ENCODE data around the gene ABTB2. TPM values are rescaled to one million over a fixed set of nuclear protein-coding genes. Genes with fewer than 3 reads are reported as not detected.

ABTB2 gene
- total RNA-seq, 1 experiment from 2014 or later, result 46.3 TPM

DNA sequence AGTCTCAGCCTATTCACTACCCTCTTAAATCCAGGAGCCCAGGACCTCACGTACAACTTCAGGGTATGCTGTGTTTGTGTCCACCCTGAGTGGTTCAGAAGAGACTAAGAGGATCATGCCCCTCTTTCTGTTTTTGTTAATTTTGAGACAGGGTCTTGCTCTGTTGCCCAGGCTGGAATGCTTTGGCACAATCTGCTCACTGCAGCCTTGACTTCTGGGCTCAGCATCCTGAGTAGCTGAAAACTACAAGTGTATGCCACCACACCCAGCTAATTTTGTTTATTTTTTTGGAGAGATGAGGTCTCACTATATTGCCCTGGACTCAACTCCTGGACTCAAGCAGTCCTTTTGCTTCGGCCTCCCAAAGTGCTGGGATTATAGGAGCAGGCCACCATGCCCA, 133.9 kb downstream of the ABTB2 start:
- BruUV-seq (replicated peaks), result no TSS peak
- no peaks in the 10 kb centered on the region for H3K36me3 ChIP-seq (ENCODE audit: insufficient read depth, low read length, poor library complexity, severe bottlenecking)
- H3K27ac ChIP-seq (ENCODE audit: low read depth, low read length, poor library complexity, severe bottlenecking), result no peak overlapping the region
- H3K4me3 ChIP-seq (ENCODE audit: low read depth, low read length, poor library complexity, severe bottlenecking), result no peak overlapping the region
- intact Hi-C loops (cut with micrococcal nuclease; ENCODE audit: unreplicated experiment), result no loop called here
- POLR2A ChIA-PET (ENCODE audit: low non-redundant PET), result interaction anchor here (0.7 kb wide), 1 partner anchor 38 kb away, joined by 3 read pairs; no protein-coding TSS in a partner anchor
- no peaks in the 10 kb centered on the region for H3K9me3 ChIP-seq (ENCODE audit: low read depth, low read length, poor library complexity, severe bottlenecking)
- H3K4me1 ChIP-seq (ENCODE audit: insufficient read depth, low read length, poor library complexity, severe bottlenecking), result peaks cover 14% of the 10 kb centered on the region
- H3K27me3 ChIP-seq (replicated peaks; ENCODE audit: insufficient read depth, low read depth, low read length, poor library complexity), result no peaks in the 10 kb centered on the region
- TF ChIP-seq, protein P1, sequence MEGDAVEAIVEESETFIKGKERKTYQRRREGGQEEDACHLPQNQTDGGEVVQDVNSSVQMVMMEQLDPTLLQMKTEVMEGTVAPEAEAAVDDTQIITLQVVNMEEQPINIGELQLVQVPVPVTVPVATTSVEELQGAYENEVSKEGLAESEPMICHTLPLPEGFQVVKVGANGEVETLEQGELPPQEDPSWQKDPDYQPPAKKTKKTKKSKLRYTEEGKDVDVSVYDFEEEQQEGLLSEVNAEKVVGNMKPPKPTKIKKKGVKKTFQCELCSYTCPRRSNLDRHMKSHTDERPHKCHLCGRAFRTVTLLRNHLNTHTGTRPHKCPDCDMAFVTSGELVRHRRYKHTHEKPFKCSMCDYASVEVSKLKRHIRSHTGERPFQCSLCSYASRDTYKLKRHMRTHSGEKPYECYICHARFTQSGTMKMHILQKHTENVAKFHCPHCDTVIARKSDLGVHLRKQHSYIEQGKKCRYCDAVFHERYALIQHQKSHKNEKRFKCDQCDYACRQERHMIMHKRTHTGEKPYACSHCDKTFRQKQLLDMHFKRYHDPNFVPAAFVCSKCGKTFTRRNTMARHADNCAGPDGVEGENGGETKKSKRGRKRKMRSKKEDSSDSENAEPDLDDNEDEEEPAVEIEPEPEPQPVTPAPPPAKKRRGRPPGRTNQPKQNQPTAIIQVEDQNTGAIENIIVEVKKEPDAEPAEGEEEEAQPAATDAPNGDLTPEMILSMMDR (conservative IDR thresholded peaks at IDR 0.05; ENCODE audit: low read depth, low read length), result no peak
- no peak for TF ChIP-seq EZH2 (IDR thresholded peaks at IDR 0.05; ENCODE audit: borderline replicate concordance, low read depth, low read length, poor library complexity, severe bottlenecking)
- DNase-seq (ENCODE audit: low spot score), result no peak
- CTCF ChIA-PET, result no interaction called here

DNA sequence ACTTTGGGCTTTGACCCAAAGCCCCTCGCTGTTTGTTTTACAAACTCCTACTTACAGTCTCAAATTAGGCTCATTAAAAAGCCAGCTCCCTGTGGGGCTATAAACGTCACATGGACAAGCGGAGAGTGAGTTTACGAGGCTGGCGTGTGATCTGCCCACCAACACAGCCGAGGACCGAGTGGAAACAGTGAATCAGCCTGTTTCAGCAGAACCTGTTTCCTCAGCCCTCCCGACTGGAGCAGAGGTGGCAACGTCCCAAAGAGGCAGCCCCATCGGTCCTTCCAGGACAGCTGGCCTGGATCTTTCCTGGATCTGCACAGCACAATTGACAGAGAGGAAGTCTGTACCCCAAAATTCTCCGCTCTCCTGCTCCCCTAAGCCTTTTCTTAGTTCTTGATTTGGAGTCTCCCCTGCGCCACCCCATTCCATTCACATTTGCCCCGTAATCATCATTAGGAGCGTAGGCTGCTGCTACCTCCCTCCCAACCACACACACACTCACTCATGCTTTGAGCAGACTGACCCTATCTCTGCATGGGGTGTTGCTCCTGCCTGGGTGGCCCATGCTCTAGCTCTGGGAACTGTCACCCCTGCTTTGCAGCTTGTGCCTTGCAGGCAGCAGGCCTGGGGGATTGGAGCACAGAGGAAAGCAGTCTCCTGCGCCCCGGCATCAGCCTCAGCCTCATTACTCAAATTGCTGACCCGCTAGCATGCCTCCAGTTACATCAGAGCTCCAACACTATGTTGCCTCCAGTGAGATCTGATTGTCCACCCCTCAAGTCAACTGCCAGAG, 134.6 kb downstream of the ABTB2 start:
- CTCF ChIA-PET, result no interaction called here
- Histone ChIP-seq H3K27ac (ENCODE audit: low read depth, low read length, poor library complexity, severe bottlenecking) (no peak overlapping the region), H3K4me3 (ENCODE audit: low read depth, low read length, poor library complexity, severe bottlenecking) (no peak overlapping the region), H3K9me3 (ENCODE audit: low read depth, low read length, poor library complexity, severe bottlenecking) (no peaks in the 10 kb centered on the region), H3K4me1 (ENCODE audit: insufficient read depth, low read length, poor library complexity, severe bottlenecking) (peaks cover 14% of the 10 kb centered on the region), H3K36me3 (ENCODE audit: insufficient read depth, low read length, poor library complexity, severe bottlenecking) (no peaks in the 10 kb centered on the region), H3K27me3 (replicated peaks; ENCODE audit: insufficient read depth, low read depth, low read length, poor library complexity) (no peaks in the 10 kb centered on the region)
- intact Hi-C loops (cut with micrococcal nuclease; ENCODE audit: unreplicated experiment), result no loop called here
- POLR2A ChIA-PET (ENCODE audit: low non-redundant PET), result interaction anchor here (0.7 kb wide), 1 partner anchor 39 kb away, joined by 3 read pairs; no protein-coding TSS in a partner anchor
- peak; percentile 76 for DNase-seq (ENCODE audit: low spot score)
- BruUV-seq (replicated peaks), result no TSS peak
- TF ChIP-seq EZH2 (IDR thresholded peaks at IDR 0.05; ENCODE audit: borderline replicate concordance, low read depth, low read length, poor library complexity, severe bottlenecking), result no peak
- TF ChIP-seq, protein P1 (conservative IDR thresholded peaks at IDR 0.05; ENCODE audit: low read depth, low read length), result no peak

DNA sequence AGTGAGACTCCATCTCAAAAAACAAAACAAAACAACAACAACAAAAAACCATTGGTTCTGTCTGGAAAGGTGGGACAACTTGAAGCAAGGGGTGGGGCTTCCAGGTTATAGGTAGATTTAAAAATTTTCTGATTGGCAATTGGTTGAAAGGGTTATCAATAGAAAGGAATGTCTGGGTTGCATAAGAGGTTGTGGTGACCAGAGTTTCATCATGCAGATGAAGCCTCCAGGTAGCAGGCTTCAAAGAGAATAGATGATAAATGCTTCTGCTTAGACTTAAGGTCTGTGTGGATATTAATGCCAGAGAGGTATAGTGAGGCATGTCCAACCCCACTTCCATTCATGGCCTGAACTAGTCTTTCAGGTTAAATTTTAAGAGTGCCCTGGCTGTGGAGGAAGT, 135.8 kb downstream of the ABTB2 start:
- H3K9me3 ChIP-seq (ENCODE audit: low read depth, low read length, poor library complexity, severe bottlenecking), result no peaks in the 10 kb centered on the region
- no peak for DNase-seq (ENCODE audit: low spot score)
- ChIA-PET CTCF (no interaction called here), POLR2A (ENCODE audit: low non-redundant PET) (no interaction called here)
- H3K27ac ChIP-seq (ENCODE audit: low read depth, low read length, poor library complexity, severe bottlenecking), result no peak overlapping the region
- BruUV-seq (replicated peaks), result no TSS peak
- no peak for TF ChIP-seq EZH2 (IDR thresholded peaks at IDR 0.05; ENCODE audit: borderline replicate concordance, low read depth, low read length, poor library complexity, severe bottlenecking)
- TF ChIP-seq, protein P1 (conservative IDR thresholded peaks at IDR 0.05; ENCODE audit: low read depth, low read length), result no peak
- intact Hi-C loops (cut with micrococcal nuclease; ENCODE audit: unreplicated experiment), result no loop called here
- H3K27me3 ChIP-seq (replicated peaks; ENCODE audit: insufficient read depth, low read depth, low read length, poor library complexity), result no peaks in the 10 kb centered on the region
- H3K4me3 ChIP-seq (ENCODE audit: low read depth, low read length, poor library complexity, severe bottlenecking), result no peak overlapping the region
- peaks cover 14% of the 10 kb centered on the region for H3K4me1 ChIP-seq (ENCODE audit: insufficient read depth, low read length, poor library complexity, severe bottlenecking)
- H3K36me3 ChIP-seq (ENCODE audit: insufficient read depth, low read length, poor library complexity, severe bottlenecking), result no peaks in the 10 kb centered on the region

Measured in A673 (cell line).